NCI-H187 (cell line): ENCODE results near the gene ERF.

ENCODE experiments used
- DNase-seq, 2 experiments: peaks; one replicate each; lab custom pipeline; 2025; lab: John Stamatoyannopoulos, UW

Gene ERF

DNA sequence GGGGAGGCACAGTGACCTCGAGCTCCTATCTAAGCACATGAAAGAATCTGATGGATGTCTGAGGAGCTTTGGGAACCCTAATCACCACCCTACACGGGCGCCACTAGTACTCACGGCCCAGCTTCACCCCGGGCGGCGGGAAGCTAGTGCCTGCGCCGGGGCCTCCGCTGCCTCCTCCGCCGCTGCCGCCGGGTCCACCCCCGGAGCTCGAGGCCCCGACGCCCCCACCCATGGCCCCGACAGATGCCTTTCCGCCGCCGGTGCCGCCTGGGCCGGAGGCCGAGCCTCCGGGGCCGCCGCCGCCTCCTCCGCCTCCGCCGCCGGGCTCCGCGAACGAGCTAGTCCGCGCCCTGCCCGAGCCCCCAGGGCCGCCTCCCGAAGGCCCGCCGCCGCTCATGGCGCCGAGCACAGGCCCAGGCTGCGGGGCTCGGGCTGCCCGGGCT is 12.8 kb downstream of the ERF start:
- DNase-seq: no peak

DNA sequence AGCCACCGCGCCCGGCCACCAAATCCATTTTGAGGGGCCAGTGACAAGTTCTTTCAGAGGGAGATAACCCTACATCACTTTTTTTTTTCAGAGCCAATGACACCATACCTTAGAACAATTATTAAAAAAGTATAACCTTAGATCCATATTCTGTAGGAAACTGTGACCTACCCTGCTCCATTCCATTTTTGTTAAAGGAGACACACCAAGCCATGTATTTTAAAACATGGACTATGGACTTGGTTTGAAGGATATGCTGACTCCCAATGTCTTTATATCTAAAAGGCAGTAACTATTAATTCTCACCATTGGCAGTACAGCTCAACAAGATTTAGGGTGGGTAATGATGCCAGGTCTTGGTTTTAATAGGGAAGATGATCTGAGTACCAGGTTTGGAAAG is 13.6 kb downstream of the ERF start:
- no peak for DNase-seq

- no peak for DNase-seq
Observed at GRCh38 chr19:42239544-42240220, 15.2 kb downstream of the ERF start.

DNA sequence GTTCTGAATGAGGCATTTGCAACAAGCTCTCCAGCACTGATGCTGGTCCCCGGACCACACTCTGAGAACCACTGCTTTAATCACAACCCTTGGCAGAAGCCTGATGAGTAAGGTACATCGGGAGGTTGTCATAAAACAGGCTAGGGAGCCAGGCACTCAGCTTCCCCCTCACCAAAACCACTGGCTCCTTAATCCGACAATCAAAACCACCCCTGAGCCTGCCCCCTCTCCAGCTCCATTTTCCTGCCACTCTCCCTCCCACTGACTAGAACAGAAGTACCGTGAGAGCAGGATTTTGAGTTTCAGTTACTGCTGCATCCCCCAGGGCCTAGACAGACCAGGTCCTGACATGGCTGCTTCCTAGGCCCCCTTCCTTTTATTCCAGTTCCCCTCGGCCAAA is 19.7 kb downstream of the ERF start:
- DNase-seq: no peak

DNA sequence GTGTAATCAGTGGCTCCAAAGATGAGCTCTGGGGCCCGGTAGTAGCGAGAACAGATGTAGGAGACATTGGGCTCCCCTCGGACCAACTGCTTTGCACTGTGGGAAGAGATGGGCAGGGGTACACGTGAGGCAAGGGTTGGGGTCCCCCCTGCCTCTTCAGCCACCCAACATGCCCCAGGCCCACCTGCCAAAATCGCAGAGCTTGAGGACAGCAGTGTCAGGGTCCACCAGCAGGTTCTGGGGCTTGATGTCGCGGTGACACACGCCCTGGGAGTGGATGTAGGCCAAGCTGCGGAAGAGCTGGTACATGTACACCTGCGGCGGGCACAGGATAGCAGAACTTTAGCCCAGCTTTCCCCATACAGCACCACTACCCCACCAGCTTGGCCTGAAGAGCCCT is 20.6 kb downstream of the ERF start:
- no peak for DNase-seq

- no peak for DNase-seq
Observed at GRCh38 chr19:42233678-42234292, 21.1 kb downstream of the ERF start.

DNA sequence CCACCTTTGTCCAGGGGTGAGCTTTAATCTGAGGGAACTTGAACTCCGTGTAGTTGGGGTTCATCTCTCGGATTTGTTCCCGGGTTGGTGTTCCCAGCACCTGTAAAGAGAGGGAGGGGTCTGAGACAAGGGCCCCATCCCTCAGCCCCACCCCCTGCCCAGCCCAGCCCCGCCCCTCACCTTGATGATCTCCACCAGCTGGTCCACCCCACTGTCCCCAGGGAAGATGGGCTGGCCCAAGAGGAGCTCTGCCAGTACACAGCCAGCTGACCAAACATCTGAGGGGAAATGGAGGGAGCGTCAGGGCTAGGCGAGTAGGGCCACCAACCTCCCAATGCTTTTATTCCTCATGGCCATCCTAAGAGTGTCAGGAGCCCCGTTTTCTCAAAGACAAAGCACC is 21.8 kb downstream of the ERF start:
- no peak for DNase-seq

DNA sequence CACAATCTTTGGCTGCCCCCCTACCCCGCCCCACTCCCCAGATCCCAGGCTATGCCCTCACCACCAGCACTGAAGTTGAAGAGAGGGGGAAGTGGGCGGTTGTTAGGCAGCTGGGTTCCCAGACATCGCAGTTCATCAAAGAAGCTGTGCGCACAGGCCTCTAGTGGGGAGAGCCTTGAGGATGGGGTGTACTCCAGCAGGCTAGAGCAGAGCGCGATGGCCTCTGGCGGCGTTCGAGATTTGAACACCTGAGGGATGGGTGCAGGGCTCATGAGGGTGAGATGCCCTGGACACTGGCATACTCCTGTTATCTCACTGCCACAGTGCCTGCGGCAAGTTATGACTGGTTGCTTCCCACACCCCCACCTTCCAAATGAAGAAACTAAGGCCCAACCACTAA is 22.5 kb downstream of the ERF start:
- DNase-seq: no peak

DNA sequence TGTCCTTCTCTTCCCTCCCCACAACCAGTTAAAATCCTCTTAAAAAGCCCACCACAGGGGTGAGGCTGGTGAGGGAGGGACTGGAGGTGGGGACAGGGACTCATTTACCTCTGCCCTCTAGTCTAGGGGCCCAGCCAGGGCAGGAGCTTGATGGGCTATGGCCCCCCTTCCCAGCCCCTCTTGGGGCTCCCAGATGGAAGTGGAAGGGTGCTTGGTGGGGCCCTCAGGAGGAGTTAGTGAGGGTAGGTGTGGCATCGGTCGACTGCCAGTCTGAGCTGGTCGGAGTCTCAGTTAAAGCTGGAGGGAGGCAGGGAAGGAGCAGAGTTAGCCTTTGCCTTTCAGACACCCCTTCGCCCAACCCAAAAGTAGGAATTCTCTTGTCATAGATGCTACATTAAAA is 24.4 kb downstream of the ERF start:
- DNase-seq: no peak

- DNase-seq: no peak
Observed at GRCh38 chr19:42229855-42230351, 25.0 kb downstream of the ERF start.

DNA sequence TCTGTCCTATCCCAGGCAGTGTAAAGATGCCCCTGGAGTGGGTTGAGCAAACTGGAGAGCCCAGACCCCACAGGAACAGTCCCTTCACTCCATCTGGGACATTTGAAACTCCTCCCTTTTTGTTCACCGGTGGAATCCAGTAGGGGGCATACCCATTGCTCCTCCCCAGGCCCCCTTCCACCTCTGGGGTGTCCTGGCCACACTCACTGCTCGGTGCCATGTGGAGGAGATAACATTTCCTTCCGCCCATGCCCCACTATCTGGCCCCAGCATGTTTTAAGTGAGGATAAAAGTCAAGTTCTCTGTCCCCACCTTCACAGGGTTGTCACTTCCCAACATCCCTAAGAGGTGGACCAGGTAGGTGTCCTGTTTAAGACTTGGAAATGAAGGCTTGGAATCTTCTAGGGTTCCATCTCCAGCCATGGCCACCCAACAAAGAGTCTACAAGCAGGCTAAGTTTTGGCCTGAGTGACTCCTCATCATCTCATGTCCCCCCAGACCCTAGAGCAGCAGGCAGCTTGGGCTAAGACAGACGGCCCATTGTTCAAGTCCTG is 25.6 kb downstream of the ERF start:
- no peak for DNase-seq

- no peak for DNase-seq
Observed at GRCh38 chr19:42228641-42229040, 26.3 kb downstream of the ERF start.

GRCh38 chr19:42226886-42227285 is 28.0 kb downstream of the ERF start:
- DNase-seq: no peak

DNA sequence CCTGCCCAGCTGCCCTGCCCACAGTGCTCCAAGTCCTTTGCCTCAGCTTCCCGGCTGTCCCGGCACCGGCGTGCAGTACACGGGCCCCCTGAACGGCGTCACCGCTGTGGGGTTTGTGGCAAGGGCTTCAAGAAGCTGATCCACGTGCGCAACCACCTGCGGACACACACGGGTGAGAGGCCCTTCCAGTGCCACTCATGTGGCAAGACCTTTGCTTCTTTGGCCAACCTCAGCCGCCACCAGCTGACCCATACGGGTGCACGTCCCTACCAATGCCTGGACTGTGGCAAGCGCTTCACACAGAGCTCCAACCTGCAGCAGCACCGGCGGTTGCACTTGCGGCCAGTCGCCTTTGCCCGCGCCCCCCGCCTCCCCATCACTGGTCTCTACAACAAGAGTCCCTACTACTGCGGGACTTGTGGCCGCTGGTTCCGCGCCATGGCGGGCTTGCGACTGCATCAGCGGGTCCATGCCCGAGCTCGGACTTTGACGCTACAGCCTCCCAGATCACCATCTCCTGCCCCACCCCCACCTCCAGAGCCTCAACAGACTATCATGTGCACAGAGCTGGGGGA is 29.1 kb downstream of the ERF start:
- no peak for DNase-seq

GRCh38 chr19:42224940-42225717 is 29.8 kb downstream of the ERF start:
- no peak for DNase-seq

- no peak for DNase-seq
Observed at GRCh38 chr19:42220751-42221097, 34.2 kb downstream of the ERF start.

- peak; percentile 96 to 98 for DNase-seq
Observed at GRCh38 chr19:42219812-42220750, 34.8 kb downstream of the ERF start, which contains the start of gene ZNF526. Gene ZNF526, plus strand, starts transcription at chr19:42220312. Its CDS starts 4,092 bp downstream, at chr19:42224404.

- peak; percentile 95 to 98 for DNase-seq
Observed at GRCh38 chr19:42217520-42218437, 37.1 kb downstream of the ERF start, which contains the start of gene DEDD2. Gene DEDD2, minus strand, starts transcription at chr19:42217677. Its CDS starts 670 bp downstream, at chr19:42217007.

- DNase-seq: no peak
Observed at GRCh38 chr19:42216653-42217519, 38.0 kb downstream of the ERF start.
